Caco-2 (cell line): ENCODE data around the gene MARVELD1. TPM values are rescaled to one million over a fixed set of nuclear protein-coding genes. Genes with fewer than 3 reads are reported as not detected.
A peak's percentile ranks its signal among the peaks of the same experiment; 100 is the strongest.

ENCODE experiments used
- BruUV-seq: library from RNA; stranded (reverse); fragments of 400-500 nt; replicated peaks from 2 replicates; lab custom pipeline; 2021; lab: Mats Ljungman, UMichigan
- CTCF ChIA-PET: fragments of 300-600 bp; sonication (Branson Sonifier 250); formaldehyde crosslinking; loops from one replicate; lab custom pipeline; 2022; ENCODE audit warnings: antibody characterized with exemption; lab: Charles Lee
- POLR2A ChIA-PET: fragments of 300-600 bp; sonication (Branson Sonifier 250); formaldehyde crosslinking; loops from one replicate; lab custom pipeline; 2022; ENCODE audit warnings: antibody characterized with exemption; lab: Charles Lee
- DNase-seq, 2 experiments: peaks; one replicate each; pipeline versions ENCODE4 v3.0.0 to v3.0.0-alpha.2; 2020 to 2022
- H3K27me3 ChIP-seq: replicated peaks from 2 replicates; pipeline ENCODE4 v1.6.0; 2011; ENCODE audit warnings: low read length; ENCODE audit not compliant: control insufficient read depth, insufficient read depth
- H3K36me3 ChIP-seq: 2 replicates; pipeline ENCODE4 v1.5.1; 2011; ENCODE audit warnings: low read length; ENCODE audit not compliant: control insufficient read depth, insufficient read depth
- H3K4me1 ChIP-seq: fragments of 250-450 bp; sonication (Bioruptor Pico); 2 replicates; pipeline ENCODE4 v1.5.1; 2020; ENCODE audit warnings: mild to moderate bottlenecking
- H3K4me3 ChIP-seq: 2 replicates; pipeline ENCODE4 v1.5.1; 2011; ENCODE audit warnings: low read depth, mild to moderate bottlenecking, control low read depth, low read length
- H3K9me3 ChIP-seq: fragments of 250-450 bp; sonication (Bioruptor Pico); 2 replicates; pipeline ENCODE4 v1.5.1; 2020; ENCODE audit warnings: mild to moderate bottlenecking, moderate library complexity
- H3K27ac Mint-ChIP-seq: one replicate; pipeline ENCODE4 v1.8.0; 2022; ENCODE audit warnings: mixed read lengths; ENCODE audit not compliant: unreplicated experiment
- H3K27me3 Mint-ChIP-seq: one replicate; pipeline ENCODE4 v1.8.0; 2022; ENCODE audit warnings: mixed read lengths; ENCODE audit not compliant: insufficient read depth, unreplicated experiment
- H3K36me3 Mint-ChIP-seq: one replicate; pipeline ENCODE4 v1.8.0; 2022; ENCODE audit warnings: mild to moderate bottlenecking, mixed read lengths; ENCODE audit not compliant: insufficient read depth, unreplicated experiment
- H3K4me1 Mint-ChIP-seq: one replicate; pipeline ENCODE4 v1.8.0; 2022; ENCODE audit warnings: low read depth, mixed read lengths; ENCODE audit not compliant: unreplicated experiment
- H3K4me3 Mint-ChIP-seq: one replicate; pipeline ENCODE4 v1.8.0; 2022; ENCODE audit warnings: mild to moderate bottlenecking, moderate library complexity, mixed read lengths; ENCODE audit not compliant: unreplicated experiment
- H3K9me3 Mint-ChIP-seq: one replicate; pipeline ENCODE4 v1.8.0; 2022; ENCODE audit warnings: mixed read lengths; ENCODE audit not compliant: unreplicated experiment
- intact Hi-C: fragments of 100-400 bp; cut with micrococcal nuclease; formaldehyde crosslinking; loops from one replicate; pipeline ENCODE4 v1.10.0; 2022; ENCODE audit not compliant: unreplicated experiment
- total RNA-seq: library from RNA; stranded (reverse); gene quantifications from 2 replicates; pipeline ENCODE4 v1.2.3, GENCODE V29; 2022
- TF ChIP-seq, protein P1 (sequence below), 2 experiments: fragments of 200-600 bp in 1 of 2; IDR thresholded peaks; 1 replicate in 1 of 2; 2 replicates in 1 of 2; pipeline versions ENCODE4 v1.5.1 to v1.8.0; 2011 to 2022; ENCODE audit warnings: antibody characterized with exemption in 1 of 2, control low read depth in 1 of 2, inconsistent platforms in 1 of 2, low read depth in 1 of 2, low read length in 1 of 2, mild to moderate bottlenecking in 1 of 2, moderate library complexity in 1 of 2; ENCODE audit not compliant: insufficient read depth in 1 of 2, severe bottlenecking in 1 of 2, unreplicated experiment in 1 of 2

Gene MARVELD1
- total RNA-seq, 1 experiment from 2014 or later: 19.6 TPM

DNA sequence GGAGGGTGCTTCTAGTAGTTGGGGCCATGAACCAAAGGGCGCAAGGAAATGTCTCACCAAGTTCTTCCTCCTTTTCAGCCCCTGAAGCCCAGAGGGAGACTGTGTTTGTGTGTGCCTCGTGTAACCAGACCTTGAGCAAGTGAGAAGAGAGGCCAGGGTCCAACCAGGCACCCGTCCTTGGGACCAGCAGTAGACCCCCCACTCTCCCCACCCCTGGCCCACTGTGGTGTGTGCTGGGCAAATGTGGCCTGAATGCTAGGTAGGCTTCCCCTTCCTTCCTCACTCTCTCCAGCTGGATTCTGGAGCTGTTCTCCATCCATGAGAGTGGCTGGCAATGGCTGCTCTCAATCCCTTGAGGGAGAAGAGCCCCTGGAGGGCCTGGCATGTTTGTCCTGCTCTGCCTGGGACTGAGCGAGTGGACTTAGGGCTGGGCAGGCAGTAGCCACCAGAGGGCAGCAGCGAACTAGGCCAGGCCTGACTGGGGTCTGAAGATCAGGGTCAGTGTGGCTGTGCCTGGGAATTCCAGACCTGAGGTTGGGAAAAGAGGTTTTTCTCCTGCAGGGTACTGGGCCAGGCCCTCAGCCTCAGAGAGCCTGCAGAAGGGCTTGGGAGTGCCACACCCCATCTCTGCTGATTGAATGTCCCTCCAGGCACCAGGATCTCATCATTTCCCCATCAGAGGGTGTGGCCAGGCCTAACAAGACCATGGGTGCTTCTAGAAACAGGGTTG, 45.8 kb downstream of the MARVELD1 start:
- no peaks in the 10 kb centered on the region for H3K9me3 ChIP-seq
- TF ChIP-seq, protein P1, sequence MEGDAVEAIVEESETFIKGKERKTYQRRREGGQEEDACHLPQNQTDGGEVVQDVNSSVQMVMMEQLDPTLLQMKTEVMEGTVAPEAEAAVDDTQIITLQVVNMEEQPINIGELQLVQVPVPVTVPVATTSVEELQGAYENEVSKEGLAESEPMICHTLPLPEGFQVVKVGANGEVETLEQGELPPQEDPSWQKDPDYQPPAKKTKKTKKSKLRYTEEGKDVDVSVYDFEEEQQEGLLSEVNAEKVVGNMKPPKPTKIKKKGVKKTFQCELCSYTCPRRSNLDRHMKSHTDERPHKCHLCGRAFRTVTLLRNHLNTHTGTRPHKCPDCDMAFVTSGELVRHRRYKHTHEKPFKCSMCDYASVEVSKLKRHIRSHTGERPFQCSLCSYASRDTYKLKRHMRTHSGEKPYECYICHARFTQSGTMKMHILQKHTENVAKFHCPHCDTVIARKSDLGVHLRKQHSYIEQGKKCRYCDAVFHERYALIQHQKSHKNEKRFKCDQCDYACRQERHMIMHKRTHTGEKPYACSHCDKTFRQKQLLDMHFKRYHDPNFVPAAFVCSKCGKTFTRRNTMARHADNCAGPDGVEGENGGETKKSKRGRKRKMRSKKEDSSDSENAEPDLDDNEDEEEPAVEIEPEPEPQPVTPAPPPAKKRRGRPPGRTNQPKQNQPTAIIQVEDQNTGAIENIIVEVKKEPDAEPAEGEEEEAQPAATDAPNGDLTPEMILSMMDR (IDR thresholded peaks at IDR 0.05; ENCODE audit: insufficient read depth in 1 of 2, low read depth in 1 of 2, low read length in 1 of 2, severe bottlenecking in 1 of 2, unreplicated experiment in 1 of 2): peak; percentile 89 to 99
- Mint-ChIP-seq H3K4me3 (no peak overlapping the region), H3K27me3 (no peaks in the 10 kb centered on the region), H3K9me3 (no peaks in the 10 kb centered on the region), H3K4me1 (peaks cover 4% of the 10 kb centered on the region), H3K27ac (peak overlapping the region; percentile 53), H3K36me3 (peaks cover 64% of the 10 kb centered on the region)
- peaks cover 18% of the 10 kb centered on the region for H3K36me3 ChIP-seq
- peaks cover 5% of the 10 kb centered on the region; the same call in 1 of the 2 replicates for H3K4me1 ChIP-seq
- H3K4me3 ChIP-seq: no peak overlapping the region
- H3K27me3 ChIP-seq: no peaks in the 10 kb centered on the region
- no TSS peak for BruUV-seq
- ChIA-PET CTCF (interaction anchor here (0.6 kb wide), 1 partner anchor 35 kb away, joined by 6 read pairs; no protein-coding TSS in a partner anchor), POLR2A (no interaction called here)
- intact Hi-C loops: loop anchor here (1.0 to 2.0 kb wide), 3 partner anchors 12 to 110 kb away; partner anchors contain the start of gene SFRP5
- DNase-seq: peak; percentile 81 to 86

DNA sequence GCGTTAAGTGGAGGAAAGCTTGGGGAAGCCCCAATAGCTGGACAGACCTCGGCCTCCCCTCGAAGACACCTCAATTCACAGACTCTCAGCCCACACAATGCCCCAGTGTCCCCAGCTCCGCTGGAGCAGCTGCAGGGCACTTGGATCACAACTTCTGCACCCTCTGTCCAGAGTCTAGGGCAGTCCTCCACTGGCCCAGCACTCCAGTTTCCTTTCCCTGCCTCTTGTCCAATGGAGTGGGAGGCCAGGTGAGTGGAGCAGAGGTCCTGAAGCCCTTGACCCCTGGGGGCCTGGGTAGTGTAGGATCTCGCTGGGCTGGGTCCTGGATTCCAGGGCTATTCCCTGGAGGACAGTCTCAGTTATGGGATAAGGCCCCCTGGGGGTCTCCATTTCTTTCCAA, 46.4 kb downstream of the MARVELD1 start:
- CTCF ChIA-PET: no interaction called here
- no peak overlapping the region for H3K4me3 Mint-ChIP-seq
- POLR2A ChIA-PET: interaction anchor here (0.5 kb wide), 1 partner anchor 890 kb away, joined by 7 read pairs; no protein-coding TSS in a partner anchor
- intact Hi-C loops: loop anchor here (1.0 to 2.0 kb wide), 3 partner anchors 11 to 109 kb away; partner anchors contain the start of gene SFRP5
- Histone ChIP-seq H3K27me3 (no peaks in the 10 kb centered on the region), H3K4me3 (no peak overlapping the region), H3K4me1 (peaks cover 11% of the 10 kb centered on the region), H3K36me3 (peaks cover 15% of the 10 kb centered on the region), H3K9me3 (no peaks in the 10 kb centered on the region)
- no peaks in the 10 kb centered on the region for H3K9me3 Mint-ChIP-seq
- TF ChIP-seq, protein P1 (IDR thresholded peaks at IDR 0.05; ENCODE audit: insufficient read depth in 1 of 2, low read depth in 1 of 2, low read length in 1 of 2, severe bottlenecking in 1 of 2, unreplicated experiment in 1 of 2): no peak
- no peak for DNase-seq
- H3K27ac Mint-ChIP-seq: no peak overlapping the region
- H3K4me1 Mint-ChIP-seq: peaks cover 9% of the 10 kb centered on the region
- BruUV-seq: no TSS peak
- peaks cover 65% of the 10 kb centered on the region for H3K36me3 Mint-ChIP-seq
- H3K27me3 Mint-ChIP-seq: no peaks in the 10 kb centered on the region

DNA sequence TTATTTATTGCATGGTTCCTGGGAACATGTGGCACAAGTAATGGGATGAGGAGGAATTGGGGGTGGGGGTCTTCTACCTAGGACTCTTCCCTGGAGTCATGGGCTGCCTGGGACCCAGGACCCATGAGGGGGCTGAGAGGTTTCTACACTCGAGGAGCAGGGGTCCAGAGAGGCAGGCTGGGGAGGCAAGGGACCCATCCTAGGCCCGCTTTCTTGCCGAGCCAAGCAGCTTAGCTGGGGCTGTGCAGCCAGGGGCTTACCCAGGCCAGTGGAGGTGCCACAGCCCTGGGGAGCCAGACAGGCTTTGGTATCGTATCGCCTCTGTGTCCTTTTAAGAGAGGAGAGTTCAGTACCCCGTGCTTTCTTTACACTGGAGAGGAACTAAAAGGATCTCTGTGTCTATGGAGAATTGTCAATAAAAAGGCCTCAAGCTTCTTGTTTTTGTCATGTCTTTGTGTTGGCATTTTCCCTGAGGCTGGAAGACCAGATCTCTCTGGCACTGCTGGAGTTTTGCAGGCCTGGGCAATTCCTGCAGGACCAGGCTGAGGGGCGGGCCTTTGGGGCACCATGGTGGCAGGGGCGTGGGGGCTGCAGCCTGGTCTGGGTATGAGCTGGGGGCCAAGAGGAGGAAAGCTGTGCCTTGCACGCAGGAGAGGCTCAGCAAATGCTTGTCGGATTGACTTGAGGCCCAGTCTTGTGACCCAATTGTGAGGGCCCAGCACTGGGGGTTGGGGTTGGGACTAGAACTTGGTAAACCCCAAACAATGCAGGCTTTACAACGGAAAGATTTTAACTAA, 47.1 kb downstream of the MARVELD1 start:
- Histone ChIP-seq H3K36me3 (peaks cover 14% of the 10 kb centered on the region), H3K4me3 (no peak overlapping the region), H3K27me3 (no peaks in the 10 kb centered on the region), H3K4me1 (peaks cover 13% of the 10 kb centered on the region), H3K9me3 (no peaks in the 10 kb centered on the region)
- Mint-ChIP-seq H3K27ac (no peak overlapping the region), H3K27me3 (no peaks in the 10 kb centered on the region), H3K36me3 (peaks cover 58% of the 10 kb centered on the region), H3K9me3 (no peaks in the 10 kb centered on the region), H3K4me1 (peaks cover 9% of the 10 kb centered on the region), H3K4me3 (no peak overlapping the region)
- intact Hi-C loops: no loop called here
- ChIA-PET POLR2A (interaction anchor here (0.5 kb wide), 1 partner anchor 891 kb away, joined by 7 read pairs; no protein-coding TSS in a partner anchor), CTCF (no interaction called here)
- TSS peak; percentile 23 for BruUV-seq
- TF ChIP-seq, protein P1 (IDR thresholded peaks at IDR 0.05; ENCODE audit: insufficient read depth in 1 of 2, low read depth in 1 of 2, low read length in 1 of 2, severe bottlenecking in 1 of 2, unreplicated experiment in 1 of 2): no peak
- no peak for DNase-seq
